Fibroblast of gingiva (primary cell): ENCODE measurements around the gene SH3GL2.

Experiments
- DNase-seq: peaks from one replicate; pipeline ENCODE4 v3.0.0-alpha.2; 2011; ENCODE audit warnings: low read depth

Gene SH3GL2

GRCh38 chr9:17611342-17611741 is 32.5 kb downstream of the SH3GL2 start:
- DNase-seq, result no peak

GRCh38 chr9:17611917-17612316 is 33.1 kb downstream of the SH3GL2 start:
- DNase-seq, result no peak

GRCh38 chr9:17613758-17614157 is 34.9 kb downstream of the SH3GL2 start:
- DNase-seq, result peak; percentile 70

GRCh38 chr9:17614250-17614649 is 35.4 kb downstream of the SH3GL2 start:
- no peak for DNase-seq

- DNase-seq, result no peak
Observed at GRCh38 chr9:17614903-17615302, 36.0 kb downstream of the SH3GL2 start.

- no peak for DNase-seq
Observed at GRCh38 chr9:17622141-17622540, 43.3 kb downstream of the SH3GL2 start.

- DNase-seq, result no peak
Observed at GRCh38 chr9:17622749-17623148, 43.9 kb downstream of the SH3GL2 start.

- no peak for DNase-seq
Observed at GRCh38 chr9:17623965-17624364, 45.1 kb downstream of the SH3GL2 start.

- DNase-seq, result no peak
Observed at GRCh38 chr9:17624571-17624970, 45.7 kb downstream of the SH3GL2 start.

GRCh38 chr9:17625644-17626388 is 47.0 kb downstream of the SH3GL2 start:
- no peak for DNase-seq

GRCh38 chr9:17627641-17628040 is 48.8 kb downstream of the SH3GL2 start:
- no peak for DNase-seq

- no peak for DNase-seq
Observed at GRCh38 chr9:17628624-17629023, 49.8 kb downstream of the SH3GL2 start.

- DNase-seq, result no peak
Observed at GRCh38 chr9:17630531-17630949, 51.7 kb downstream of the SH3GL2 start.

- DNase-seq, result no peak
Observed at GRCh38 chr9:17631396-17631795, 52.5 kb downstream of the SH3GL2 start.

GRCh38 chr9:17632994-17633393 is 54.1 kb downstream of the SH3GL2 start:
- DNase-seq, result no peak

GRCh38 chr9:17635115-17635890 is 56.4 kb downstream of the SH3GL2 start:
- no peak for DNase-seq

GRCh38 chr9:17636349-17636748 is 57.5 kb downstream of the SH3GL2 start:
- DNase-seq, result no peak

- no peak for DNase-seq
Observed at GRCh38 chr9:17636821-17637220, 58.0 kb downstream of the SH3GL2 start.

GRCh38 chr9:17637229-17637628 is 58.4 kb downstream of the SH3GL2 start:
- DNase-seq, result no peak

- no peak for DNase-seq
Observed at GRCh38 chr9:17648516-17648915, 69.7 kb downstream of the SH3GL2 start.

- no peak for DNase-seq
Observed at GRCh38 chr9:17651725-17652124, 72.9 kb downstream of the SH3GL2 start.

GRCh38 chr9:17653947-17654465 is 75.1 kb downstream of the SH3GL2 start:
- DNase-seq, result no peak

- no peak for DNase-seq
Observed at GRCh38 chr9:17656889-17657288, 78.0 kb downstream of the SH3GL2 start.
